ENCODE results near the gene ZC3H4. TPM values are rescaled to one million over a fixed set of nuclear protein-coding genes. Genes with fewer than 3 reads are reported as not detected.

Gene ZC3H4
- total and polyA plus RNA-seq, 9 of the 15 experiments (the other 6 are each of a cell fraction or from before 2014, with no cell fraction given): 2.2 to 75.6 (median 18.3) TPM

DNA sequence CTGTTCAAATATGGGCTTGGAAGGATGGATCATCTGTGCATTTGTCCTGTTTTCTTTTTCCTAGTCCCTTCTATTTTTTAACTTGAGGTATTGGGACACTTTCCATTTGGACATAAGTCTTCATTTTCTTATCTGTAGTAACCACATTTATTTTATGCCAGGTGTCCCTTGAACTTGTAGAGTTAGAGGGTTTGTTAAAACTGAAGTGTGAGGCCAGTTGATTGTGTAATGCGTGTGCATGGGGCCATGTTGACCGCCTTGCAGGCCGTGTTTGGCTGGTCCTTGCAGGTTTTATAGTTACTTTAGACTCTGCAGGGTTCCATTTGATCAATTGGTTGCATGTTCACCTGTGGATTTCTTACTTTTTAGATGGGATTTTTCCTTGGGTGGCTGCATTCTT is 38.1 kb upstream of the ZC3H4 start:
- TSS peak; percentile 12 for BruUV-seq (replicated peaks)
- Histone ChIP-seq H3K9me1 (ENCODE audit: control insufficient read depth, insufficient read depth, low read length) (no peaks in the 10 kb centered on the region), H3K79me2 (ENCODE audit: control insufficient read depth, insufficient read depth, low read length) (peaks cover 60% of the 10 kb centered on the region), H3K4me1 (replicated peaks in 1 of 2; ENCODE audit: control insufficient read depth in 2 of 2, insufficient read depth in 2 of 2, low read length in 2 of 2) (peaks cover 2 to 8% of the 10 kb centered on the region in 2 experiments; a peak in 2 of 5 replicates), H4K20me1 (replicated peaks; ENCODE audit: control insufficient read depth, insufficient read depth, low read length) (no peaks in the 10 kb centered on the region; the same call in 1 of the 2 replicates), H3K9ac (ENCODE audit: insufficient read depth in 1 of 2, low read depth in 2 of 2, low read length in 2 of 2) (no peak overlapping the region), H3K36me3 (ENCODE audit: control insufficient read depth, insufficient read depth, low read length) (peaks cover 90% of the 10 kb centered on the region), H3K4me3 (no peak overlapping the region), H3K27me3 (ENCODE audit: control insufficient read depth in 2 of 2, insufficient read depth in 2 of 2, low read length in 2 of 2) (no peaks in the 10 kb centered on the region), H2AFZ (ENCODE audit: low read depth, low read length) (no peak overlapping the region), H3K9me3 (replicated peaks; ENCODE audit: control insufficient read depth, insufficient read depth, low read depth, low read length) (no peaks in the 10 kb centered on the region), H3K4me2 (ENCODE audit: insufficient read depth, low read length) (no peak overlapping the region), H3K27ac (ENCODE audit: extremely low read depth, low read depth, low read length) (peak overlapping the region; percentile 10; the same call in 1 of the 3 replicates)
- DNase-seq (ENCODE audit: extremely low read depth in 1 of 4, low spot score in 3 of 4) (no peak), ATAC-seq (no peak), FAIRE-seq (no peak)
- intact Hi-C loops (cut with micrococcal nuclease) (loop anchor here (5.0 kb wide), 2 partner anchors 76 to 91 kb away; no protein-coding TSS in a partner anchor), in situ Hi-C loops (cut with MboI) (loop anchor here (5.0 to 10.0 kb wide), 2 partner anchors 96 to 263 kb away; partner anchors contain the start of gene MEIS3)
- 65% methylated on average over 3 of the region's 3 CpGs for WGBS (ENCODE audit: insufficient coverage, low coverage, missing lambda C conversion rate)
- POLR2A ChIA-PET: interaction anchor here (0.6 kb wide), 1 partner anchor 76 kb away, joined by 3 read pairs; no protein-coding TSS in a partner anchor
- CTCF ChIA-PET (ENCODE audit: low intra/inter-chr PET ratio): interaction anchor here (0.7 kb wide), 1 partner anchor 93 kb away, joined by 3 read pairs; no protein-coding TSS in a partner anchor
- TF ChIP-seq MYNN (IDR thresholded peaks at IDR 0.05) (no peak), MYNN (CRISPR knock-in tag; IDR thresholded peaks at IDR 0.05) (no peak), GTF2E2 (tag; IDR thresholded peaks at IDR 0.05) (no peak), CBFA2T3 (IDR thresholded peaks at IDR 0.05) (peak; percentile 39), STAT5A (IDR thresholded peaks at IDR 0.05; ENCODE audit: borderline replicate concordance, low read length) (no peak), MTA3 (IDR thresholded peaks at IDR 0.05; ENCODE audit: borderline replicate concordance) (no peak), SIRT6 (IDR thresholded peaks at IDR 0.05; ENCODE audit: low read depth, low read length) (no peak), POLR2B (IDR thresholded peaks at IDR 0.05; ENCODE audit: low read depth, partially characterized antibody) (no peak), NFRKB (IDR thresholded peaks at IDR 0.05; ENCODE audit: low read depth) (no peak), EP300 (IDR thresholded peaks at IDR 0.05; ENCODE audit: low read length) (no peak), CEBPG (CRISPR knock-in tag; IDR thresholded peaks at IDR 0.05) (peak; percentile 21; the same call in 1 of the 2 replicates), CEBPG (tag; conservative IDR thresholded peaks at IDR 0.05 in 1 of 2, IDR thresholded peaks at IDR 0.05 in 1 of 2) (0 out of 4 replicates have a peak, but pooled peaks have one; percentile 10 to 33), SRSF3 (IDR thresholded peaks at IDR 0.05; ENCODE audit: insufficient read depth, low read length) (no peak), HDAC6 (IDR thresholded peaks at IDR 0.05; ENCODE audit: low read depth, low read length) (no peak), MTF1 (CRISPR knock-in tag; IDR thresholded peaks at IDR 0.05; ENCODE audit: borderline replicate concordance) (no peak), CEBPB (tag; IDR thresholded peaks at IDR 0.05) (peak; percentile 78), GTF2A2 (tag; IDR thresholded peaks at IDR 0.05) (no peak), NEUROD1 (IDR thresholded peaks at IDR 0.05; ENCODE audit: borderline replicate concordance, low read depth, low read length, partially characterized antibody) (no peak), NR3C1 (CRISPR knock-in tag; IDR thresholded peaks at IDR 0.05) (no peak), ZNF77 (CRISPR knock-in tag; IDR thresholded peaks at IDR 0.05) (no peak), ZKSCAN1 (IDR thresholded peaks at IDR 0.05; ENCODE audit: low read depth, low read length) (no peak)
- TF ChIP-seq, protein P1, sequence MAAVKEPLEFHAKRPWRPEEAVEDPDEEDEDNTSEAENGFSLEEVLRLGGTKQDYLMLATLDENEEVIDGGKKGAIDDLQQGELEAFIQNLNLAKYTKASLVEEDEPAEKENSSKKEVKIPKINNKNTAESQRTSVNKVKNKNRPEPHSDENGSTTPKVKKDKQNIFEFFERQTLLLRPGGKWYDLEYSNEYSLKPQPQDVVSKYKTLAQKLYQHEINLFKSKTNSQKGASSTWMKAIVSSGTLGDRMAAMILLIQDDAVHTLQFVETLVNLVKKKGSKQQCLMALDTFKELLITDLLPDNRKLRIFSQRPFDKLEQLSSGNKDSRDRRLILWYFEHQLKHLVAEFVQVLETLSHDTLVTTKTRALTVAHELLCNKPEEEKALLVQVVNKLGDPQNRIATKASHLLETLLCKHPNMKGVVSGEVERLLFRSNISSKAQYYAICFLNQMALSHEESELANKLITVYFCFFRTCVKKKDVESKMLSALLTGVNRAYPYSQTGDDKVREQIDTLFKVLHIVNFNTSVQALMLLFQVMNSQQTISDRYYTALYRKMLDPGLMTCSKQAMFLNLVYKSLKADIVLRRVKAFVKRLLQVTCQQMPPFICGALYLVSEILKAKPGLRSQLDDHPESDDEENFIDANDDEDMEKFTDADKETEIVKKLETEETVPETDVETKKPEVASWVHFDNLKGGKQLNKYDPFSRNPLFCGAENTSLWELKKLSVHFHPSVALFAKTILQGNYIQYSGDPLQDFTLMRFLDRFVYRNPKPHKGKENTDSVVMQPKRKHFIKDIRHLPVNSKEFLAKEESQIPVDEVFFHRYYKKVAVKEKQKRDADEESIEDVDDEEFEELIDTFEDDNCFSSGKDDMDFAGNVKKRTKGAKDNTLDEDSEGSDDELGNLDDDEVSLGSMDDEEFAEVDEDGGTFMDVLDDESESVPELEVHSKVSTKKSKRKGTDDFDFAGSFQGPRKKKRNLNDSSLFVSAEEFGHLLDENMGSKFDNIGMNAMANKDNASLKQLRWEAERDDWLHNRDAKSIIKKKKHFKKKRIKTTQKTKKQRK (IDR thresholded peaks at IDR 0.05; ENCODE audit: borderline replicate concordance, low read depth, low read length): no peak
- TF ChIP-seq, protein P2, sequence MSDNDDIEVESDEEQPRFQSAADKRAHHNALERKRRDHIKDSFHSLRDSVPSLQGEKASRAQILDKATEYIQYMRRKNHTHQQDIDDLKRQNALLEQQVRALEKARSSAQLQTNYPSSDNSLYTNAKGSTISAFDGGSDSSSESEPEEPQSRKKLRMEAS (CRISPR knock-in tag; IDR thresholded peaks at IDR 0.05): no peak
